Measurements from ENCODE around the gene RACK1. TPM values are rescaled to one million over a fixed set of nuclear protein-coding genes. Genes with fewer than 3 reads are reported as not detected.

Gene RACK1
- total and polyA plus RNA-seq, 12 donors, result 581 to 2,221 (median 640) TPM

- Histone ChIP-seq H3K4me3 (peak overlapping the region; percentile 64 to 90 (median 74)), H3K4me1 (peaks cover 7 to 53% (median 29%) of the 10 kb centered on the region in 9 donors), H3K36me3 (peaks cover 0 to 5% (median 0%) of the 10 kb centered on the region in 9 donors), H3K9me3 (no peaks in the 10 kb centered on the region), H3K27me3 (peaks cover 0 to 28% (median 0%) of the 10 kb centered on the region in 7 donors), H3K27ac (peak overlapping the region; percentile 1 to 87 (median 80))
- TF ChIP-seq CTCF (IDR thresholded peaks at IDR 0.05), result no peak
- peak in 3 of 8 donors; percentile 1 to 6 (median 1) for ATAC-seq
- intact Hi-C loops (cut with DNase I), result no loop called here
- WGBS, 2 donors, result 1% methylated on average over 47 to 66 of the region's 67 CpGs
- DNase-seq, result no peak
Measured at GRCh38 chr5:181204113-181204825, 39.4 kb downstream of the RACK1 start.

DNA sequence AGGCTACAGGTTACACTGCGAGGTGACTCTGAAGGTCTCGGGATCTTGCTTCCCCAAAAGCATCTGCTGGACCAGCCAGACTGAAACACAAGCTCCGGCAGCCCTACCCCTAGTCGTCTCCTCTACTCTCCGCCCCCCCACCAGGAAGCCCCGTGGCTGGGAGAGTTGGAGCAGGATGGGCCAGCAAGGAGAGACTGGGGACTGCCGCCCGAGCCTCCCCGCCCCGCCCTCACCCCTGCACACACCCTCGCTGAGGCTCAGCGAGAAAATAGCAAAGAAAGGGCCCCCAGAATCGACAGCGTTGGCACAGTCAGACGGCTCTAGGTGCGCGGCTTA, 40.0 kb downstream of the RACK1 start:
- DNase-seq (no peak), ATAC-seq (peak in 1 of 8 donors; percentile 1)
- Histone ChIP-seq H3K9me3 (no peaks in the 10 kb centered on the region), H3K27me3 (peaks cover 0 to 28% (median 0%) of the 10 kb centered on the region in 7 donors), H3K36me3 (peaks cover 0 to 9% (median 0%) of the 10 kb centered on the region in 9 donors), H3K4me1 (peaks cover 7 to 53% (median 29%) of the 10 kb centered on the region in 9 donors), H3K27ac (peak overlapping the region in 7 of 10 donors; percentile 22 to 87 (median 81)), H3K4me3 (peak overlapping the region; percentile 64 to 90 (median 74))
- WGBS, 2 donors, result 14% methylated on average over 17 of the region's 17 CpGs
- intact Hi-C loops (cut with DNase I), result no loop called here
- no peak for TF ChIP-seq CTCF (IDR thresholded peaks at IDR 0.05)

DNA sequence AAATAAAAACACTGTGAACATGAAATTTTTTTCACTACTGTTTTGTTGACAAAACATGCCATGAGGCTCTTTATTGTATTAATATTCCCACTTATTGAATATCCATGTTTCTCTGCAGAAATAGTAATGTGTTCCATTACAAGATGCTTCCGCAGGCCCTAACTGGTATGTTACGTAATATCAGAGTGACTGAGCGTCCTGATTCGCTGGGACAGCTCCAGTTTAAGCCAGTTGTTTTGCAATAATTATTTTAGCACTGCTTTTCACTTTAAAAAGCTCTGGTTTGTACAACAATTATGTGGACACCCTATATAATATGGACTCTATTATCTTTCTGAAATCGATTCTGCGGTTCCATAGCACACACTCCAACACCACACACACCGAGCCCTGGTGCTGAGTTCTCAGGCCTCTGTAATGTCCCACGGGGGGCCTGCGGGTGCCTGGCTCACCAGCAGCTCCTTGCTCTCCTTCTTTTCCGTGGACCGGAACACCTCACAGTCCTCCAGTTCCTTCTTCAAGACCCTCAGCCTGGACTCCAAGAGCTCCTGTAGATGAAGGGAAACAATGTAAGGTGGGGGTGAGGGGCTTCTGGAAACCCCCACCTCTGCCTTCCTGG, 40.5 kb downstream of the RACK1 start:
- TF ChIP-seq CTCF (IDR thresholded peaks at IDR 0.05), result no peak
- Histone ChIP-seq H3K27ac (peak overlapping the region in 7 of 10 donors; percentile 22 to 87 (median 81)), H3K4me3 (peak overlapping the region in 5 of 10 donors; percentile 70 to 90 (median 74)), H3K36me3 (peaks cover 0 to 9% (median 0%) of the 10 kb centered on the region in 9 donors), H3K27me3 (peaks cover 0 to 28% (median 0%) of the 10 kb centered on the region in 7 donors), H3K4me1 (peaks cover 7 to 51% (median 29%) of the 10 kb centered on the region in 9 donors), H3K9me3 (no peaks in the 10 kb centered on the region)
- 76 to 78% methylated on average over 11 of the region's 11 CpGs for WGBS, 2 donors
- intact Hi-C loops (cut with DNase I), result no loop called here
- DNase-seq (no peak), ATAC-seq (no peak)

DNA sequence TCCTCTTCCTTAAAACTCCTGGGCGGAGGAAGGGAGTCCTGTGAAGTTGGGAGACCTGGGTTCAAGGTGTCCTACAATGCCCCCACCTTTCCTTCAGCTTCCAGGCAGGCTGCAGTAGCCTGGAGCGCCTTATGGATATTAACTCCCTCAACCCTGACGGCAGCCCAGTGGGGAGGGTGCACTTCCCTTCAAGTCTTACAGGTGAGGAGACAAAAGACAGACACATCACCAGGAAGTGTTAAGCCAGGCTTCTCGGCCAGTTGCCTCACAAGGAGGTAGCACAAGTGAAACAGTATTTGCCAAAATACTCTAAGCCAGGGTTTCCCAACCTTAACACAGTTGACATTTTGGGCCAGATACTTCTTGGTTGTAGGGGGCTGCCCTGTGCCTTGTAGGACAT, 42.9 kb downstream of the RACK1 start:
- Histone ChIP-seq H3K27ac (no peak overlapping the region), H3K9me3 (no peaks in the 10 kb centered on the region), H3K4me1 (peaks cover under 1 to 29% (median 18%) of the 10 kb centered on the region in 9 donors), H3K27me3 (peaks cover 0 to 18% (median 0%) of the 10 kb centered on the region in 7 donors), H3K4me3 (no peak overlapping the region), H3K36me3 (peaks cover 0 to 9% (median 0%) of the 10 kb centered on the region in 9 donors)
- ATAC-seq (no peak), DNase-seq (no peak)
- no peak for TF ChIP-seq CTCF (IDR thresholded peaks at IDR 0.05)
- intact Hi-C loops (cut with DNase I), result no loop called here
- WGBS, 2 donors, result 74 to 83% methylated on average over 4 of the region's 4 CpGs

All from heart right ventricle (tissue), 16 donors.